ENCODE results near the gene ARFIP1. TPM values are rescaled to one million over a fixed set of nuclear protein-coding genes. Genes with fewer than 3 reads are reported as not detected.

ARFIP1 gene
- total and polyA plus RNA-seq, 9 of the 15 experiments (the other 6 are each of a cell fraction or from before 2014, with no cell fraction given): 14.1 to 25.1 (median 20.9) TPM

DNA sequence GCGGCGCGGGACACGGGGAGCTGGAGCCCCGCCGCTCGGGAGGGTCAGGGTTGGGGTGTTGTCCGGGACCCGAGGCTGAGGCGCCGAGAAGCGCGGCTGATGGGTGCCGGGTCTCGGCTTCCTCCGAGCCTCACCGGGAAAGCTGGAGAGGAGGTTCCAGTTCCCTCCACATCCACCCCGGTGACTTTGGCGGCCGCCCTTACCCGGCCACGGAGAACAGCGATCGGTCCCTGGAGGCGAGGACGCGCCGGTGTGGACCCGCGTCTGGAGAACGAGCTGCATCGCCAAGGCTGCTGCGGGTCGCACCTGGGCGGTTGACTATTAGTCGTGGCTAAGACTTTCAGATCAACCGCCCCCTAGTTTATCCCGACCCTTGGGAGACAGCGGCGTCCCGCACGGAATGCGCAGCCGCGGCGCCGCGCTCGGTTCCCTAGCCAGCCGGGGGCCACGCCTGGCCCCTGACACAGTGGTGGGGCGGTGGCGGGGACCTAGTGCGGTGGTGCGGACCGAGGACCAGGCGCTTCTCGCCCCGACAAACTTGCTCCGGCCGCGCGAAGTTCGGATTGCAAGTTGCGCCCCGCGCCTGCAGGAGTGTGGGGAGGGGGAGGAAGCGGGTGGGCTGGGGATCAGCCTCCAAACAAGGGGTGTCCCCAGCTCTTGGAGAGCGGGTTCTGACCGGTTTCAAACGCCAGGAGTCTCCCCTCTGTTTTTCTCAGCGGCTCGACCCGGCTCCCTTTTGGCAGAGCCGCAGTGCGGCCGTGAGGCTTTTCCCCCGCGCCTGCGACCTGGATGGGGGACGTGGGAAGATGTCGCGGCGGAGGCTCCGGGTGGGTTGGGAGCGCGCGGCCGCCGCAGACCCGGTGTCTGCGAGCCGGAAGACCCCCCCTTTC lies 156.9 kb downstream of the ARFIP1 start (continued):
- 0 out of 2 replicates have a peak, but pooled peaks have one; percentile 4 for TF ChIP-seq ZFX (CRISPR knock-in tag; IDR thresholded peaks at IDR 0.05)
- peak; percentile 58 to 63 for TF ChIP-seq NRF1 (conservative IDR thresholded peaks at IDR 0.05 in 1 of 2, IDR thresholded peaks at IDR 0.05 in 1 of 2)
- no peak for TF ChIP-seq SRSF3 (IDR thresholded peaks at IDR 0.05; ENCODE audit: insufficient read depth, low read length)
- TF ChIP-seq, protein P1, sequence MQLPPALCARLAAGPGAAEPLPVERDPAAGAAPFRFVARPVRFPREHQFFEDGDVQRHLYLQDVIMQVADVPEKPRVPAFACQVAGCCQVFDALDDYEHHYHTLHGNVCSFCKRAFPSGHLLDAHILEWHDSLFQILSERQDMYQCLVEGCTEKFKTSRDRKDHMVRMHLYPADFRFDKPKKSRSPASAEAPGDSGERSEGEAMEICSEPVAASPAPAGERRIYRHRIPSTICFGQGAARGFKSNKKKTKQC (CRISPR knock-in tag; IDR thresholded peaks at IDR 0.05): 0 out of 2 replicates have a peak, but pooled peaks have one; percentile 19
- TF ChIP-seq, protein P2, sequence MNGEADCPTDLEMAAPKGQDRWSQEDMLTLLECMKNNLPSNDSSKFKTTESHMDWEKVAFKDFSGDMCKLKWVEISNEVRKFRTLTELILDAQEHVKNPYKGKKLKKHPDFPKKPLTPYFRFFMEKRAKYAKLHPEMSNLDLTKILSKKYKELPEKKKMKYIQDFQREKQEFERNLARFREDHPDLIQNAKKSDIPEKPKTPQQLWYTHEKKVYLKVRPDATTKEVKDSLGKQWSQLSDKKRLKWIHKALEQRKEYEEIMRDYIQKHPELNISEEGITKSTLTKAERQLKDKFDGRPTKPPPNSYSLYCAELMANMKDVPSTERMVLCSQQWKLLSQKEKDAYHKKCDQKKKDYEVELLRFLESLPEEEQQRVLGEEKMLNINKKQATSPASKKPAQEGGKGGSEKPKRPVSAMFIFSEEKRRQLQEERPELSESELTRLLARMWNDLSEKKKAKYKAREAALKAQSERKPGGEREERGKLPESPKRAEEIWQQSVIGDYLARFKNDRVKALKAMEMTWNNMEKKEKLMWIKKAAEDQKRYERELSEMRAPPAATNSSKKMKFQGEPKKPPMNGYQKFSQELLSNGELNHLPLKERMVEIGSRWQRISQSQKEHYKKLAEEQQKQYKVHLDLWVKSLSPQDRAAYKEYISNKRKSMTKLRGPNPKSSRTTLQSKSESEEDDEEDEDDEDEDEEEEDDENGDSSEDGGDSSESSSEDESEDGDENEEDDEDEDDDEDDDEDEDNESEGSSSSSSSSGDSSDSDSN (IDR thresholded peaks at IDR 0.05; ENCODE audit: borderline replicate concordance in 1 of 2, low read depth in 2 of 2, low read length in 2 of 2): 0 out of 4 replicates have a peak, but pooled peaks of 1 of the 2 experiments have one; percentile 35
- TF ChIP-seq, protein P3, sequence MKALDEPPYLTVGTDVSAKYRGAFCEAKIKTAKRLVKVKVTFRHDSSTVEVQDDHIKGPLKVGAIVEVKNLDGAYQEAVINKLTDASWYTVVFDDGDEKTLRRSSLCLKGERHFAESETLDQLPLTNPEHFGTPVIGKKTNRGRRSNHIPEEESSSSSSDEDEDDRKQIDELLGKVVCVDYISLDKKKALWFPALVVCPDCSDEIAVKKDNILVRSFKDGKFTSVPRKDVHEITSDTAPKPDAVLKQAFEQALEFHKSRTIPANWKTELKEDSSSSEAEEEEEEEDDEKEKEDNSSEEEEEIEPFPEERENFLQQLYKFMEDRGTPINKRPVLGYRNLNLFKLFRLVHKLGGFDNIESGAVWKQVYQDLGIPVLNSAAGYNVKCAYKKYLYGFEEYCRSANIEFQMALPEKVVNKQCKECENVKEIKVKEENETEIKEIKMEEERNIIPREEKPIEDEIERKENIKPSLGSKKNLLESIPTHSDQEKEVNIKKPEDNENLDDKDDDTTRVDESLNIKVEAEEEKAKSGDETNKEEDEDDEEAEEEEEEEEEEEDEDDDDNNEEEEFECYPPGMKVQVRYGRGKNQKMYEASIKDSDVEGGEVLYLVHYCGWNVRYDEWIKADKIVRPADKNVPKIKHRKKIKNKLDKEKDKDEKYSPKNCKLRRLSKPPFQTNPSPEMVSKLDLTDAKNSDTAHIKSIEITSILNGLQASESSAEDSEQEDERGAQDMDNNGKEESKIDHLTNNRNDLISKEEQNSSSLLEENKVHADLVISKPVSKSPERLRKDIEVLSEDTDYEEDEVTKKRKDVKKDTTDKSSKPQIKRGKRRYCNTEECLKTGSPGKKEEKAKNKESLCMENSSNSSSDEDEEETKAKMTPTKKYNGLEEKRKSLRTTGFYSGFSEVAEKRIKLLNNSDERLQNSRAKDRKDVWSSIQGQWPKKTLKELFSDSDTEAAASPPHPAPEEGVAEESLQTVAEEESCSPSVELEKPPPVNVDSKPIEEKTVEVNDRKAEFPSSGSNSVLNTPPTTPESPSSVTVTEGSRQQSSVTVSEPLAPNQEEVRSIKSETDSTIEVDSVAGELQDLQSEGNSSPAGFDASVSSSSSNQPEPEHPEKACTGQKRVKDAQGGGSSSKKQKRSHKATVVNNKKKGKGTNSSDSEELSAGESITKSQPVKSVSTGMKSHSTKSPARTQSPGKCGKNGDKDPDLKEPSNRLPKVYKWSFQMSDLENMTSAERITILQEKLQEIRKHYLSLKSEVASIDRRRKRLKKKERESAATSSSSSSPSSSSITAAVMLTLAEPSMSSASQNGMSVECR (CRISPR knock-in tag; IDR thresholded peaks at IDR 0.05): peak; percentile 38; the same call in 1 of the 2 replicates
- TF ChIP-seq, protein P4, sequence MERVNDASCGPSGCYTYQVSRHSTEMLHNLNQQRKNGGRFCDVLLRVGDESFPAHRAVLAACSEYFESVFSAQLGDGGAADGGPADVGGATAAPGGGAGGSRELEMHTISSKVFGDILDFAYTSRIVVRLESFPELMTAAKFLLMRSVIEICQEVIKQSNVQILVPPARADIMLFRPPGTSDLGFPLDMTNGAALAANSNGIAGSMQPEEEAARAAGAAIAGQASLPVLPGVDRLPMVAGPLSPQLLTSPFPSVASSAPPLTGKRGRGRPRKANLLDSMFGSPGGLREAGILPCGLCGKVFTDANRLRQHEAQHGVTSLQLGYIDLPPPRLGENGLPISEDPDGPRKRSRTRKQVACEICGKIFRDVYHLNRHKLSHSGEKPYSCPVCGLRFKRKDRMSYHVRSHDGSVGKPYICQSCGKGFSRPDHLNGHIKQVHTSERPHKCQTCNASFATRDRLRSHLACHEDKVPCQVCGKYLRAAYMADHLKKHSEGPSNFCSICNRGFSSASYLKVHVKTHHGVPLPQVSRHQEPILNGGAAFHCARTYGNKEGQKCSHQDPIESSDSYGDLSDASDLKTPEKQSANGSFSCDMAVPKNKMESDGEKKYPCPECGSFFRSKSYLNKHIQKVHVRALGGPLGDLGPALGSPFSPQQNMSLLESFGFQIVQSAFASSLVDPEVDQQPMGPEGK (CRISPR knock-in tag; IDR thresholded peaks at IDR 0.05; ENCODE audit: borderline replicate concordance): no peak
- peak; percentile 26 for TF ChIP-seq ZBTB1 (CRISPR knock-in tag; IDR thresholded peaks at IDR 0.05; ENCODE audit: borderline replicate concordance, low read depth)
- TF ChIP-seq, protein P5, sequence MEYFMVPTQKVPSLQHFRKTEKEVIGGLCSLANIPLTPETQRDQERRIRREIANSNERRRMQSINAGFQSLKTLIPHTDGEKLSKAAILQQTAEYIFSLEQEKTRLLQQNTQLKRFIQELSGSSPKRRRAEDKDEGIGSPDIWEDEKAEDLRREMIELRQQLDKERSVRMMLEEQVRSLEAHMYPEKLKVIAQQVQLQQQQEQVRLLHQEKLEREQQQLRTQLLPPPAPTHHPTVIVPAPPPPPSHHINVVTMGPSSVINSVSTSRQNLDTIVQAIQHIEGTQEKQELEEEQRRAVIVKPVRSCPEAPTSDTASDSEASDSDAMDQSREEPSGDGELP (CRISPR knock-in tag; IDR thresholded peaks at IDR 0.05; ENCODE audit: borderline replicate concordance): peak; percentile 41; the same call in 1 of the 2 replicates
- TF ChIP-seq, protein P6, sequence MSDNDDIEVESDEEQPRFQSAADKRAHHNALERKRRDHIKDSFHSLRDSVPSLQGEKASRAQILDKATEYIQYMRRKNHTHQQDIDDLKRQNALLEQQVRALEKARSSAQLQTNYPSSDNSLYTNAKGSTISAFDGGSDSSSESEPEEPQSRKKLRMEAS (CRISPR knock-in tag; IDR thresholded peaks at IDR 0.05): peak; percentile 44
- TF ChIP-seq ZSCAN29 (IDR thresholded peaks at IDR 0.05): peak; percentile 1
- TF ChIP-seq HDAC6 (IDR thresholded peaks at IDR 0.05; ENCODE audit: low read depth, low read length): peak; percentile 73; the same call in 1 of the 2 replicates
- 0 out of 4 replicates have a peak, but pooled peaks of 1 of the 2 experiments have one; percentile 35 for TF ChIP-seq FOXA3 (CRISPR knock-in tag; conservative IDR thresholded peaks at IDR 0.05 in 1 of 2, IDR thresholded peaks at IDR 0.05 in 1 of 2)
